BLaER1 treated with 17β-estradiol and CSF1 and Interleukin-3, amounts not matched to agents 10 nM and 100 nM (cell line): ENCODE results near the gene GNG7.
"Not testable (repeated sequence)": the region's sequence is repeated elsewhere in the genome, so short reads cannot be mapped to it uniquely, and the experiment has no call there.

Source experiments
- H3K27ac ChIP-seq, 11 experiments: shearing (Covaris generic); formaldehyde crosslinking; 2 replicates each; pipeline ENCODE4 v1.8.1; 2022
- H3K27me3 ChIP-seq, 11 experiments: shearing (Covaris generic); formaldehyde crosslinking; 2 replicates each; pipeline ENCODE4 v1.8.1; 2022
- H3K36me3 ChIP-seq, 11 experiments: shearing (Covaris generic); formaldehyde crosslinking; 2 replicates each; pipeline ENCODE4 v1.8.1; 2022
- H3K4me1 ChIP-seq, 10 experiments: shearing (Covaris generic); formaldehyde crosslinking; 2 replicates each; pipeline ENCODE4 v1.8.1; 2022
- H3K4me2 ChIP-seq, 11 experiments: shearing (Covaris generic); formaldehyde crosslinking; 2 replicates each; pipeline ENCODE4 v1.8.1; 2022
- H3K4me3 ChIP-seq, 10 experiments: shearing (Covaris generic); formaldehyde crosslinking; 2 replicates each; pipeline ENCODE4 v1.8.1; 2022
- H3K9ac ChIP-seq, 11 experiments: shearing (Covaris generic); formaldehyde crosslinking; 2 replicates each; pipeline ENCODE4 v1.8.1; 2022
- H3K9me3 ChIP-seq, 11 experiments: shearing (Covaris generic); formaldehyde crosslinking; replicated peaks in 1 of 11; 2 replicates each; pipeline ENCODE4 v1.8.1; 2022
- H4K20me1 ChIP-seq, 11 experiments: shearing (Covaris generic); formaldehyde crosslinking; 2 replicates each; pipeline ENCODE4 v1.8.1; 2022
- Cebpa-rat ChIP-seq, 11 experiments: shearing (Covaris generic); IDR thresholded peaks; 2 replicates each; pipeline ENCODE4 v1.8.1; 2022

GNG7 gene

DNA sequence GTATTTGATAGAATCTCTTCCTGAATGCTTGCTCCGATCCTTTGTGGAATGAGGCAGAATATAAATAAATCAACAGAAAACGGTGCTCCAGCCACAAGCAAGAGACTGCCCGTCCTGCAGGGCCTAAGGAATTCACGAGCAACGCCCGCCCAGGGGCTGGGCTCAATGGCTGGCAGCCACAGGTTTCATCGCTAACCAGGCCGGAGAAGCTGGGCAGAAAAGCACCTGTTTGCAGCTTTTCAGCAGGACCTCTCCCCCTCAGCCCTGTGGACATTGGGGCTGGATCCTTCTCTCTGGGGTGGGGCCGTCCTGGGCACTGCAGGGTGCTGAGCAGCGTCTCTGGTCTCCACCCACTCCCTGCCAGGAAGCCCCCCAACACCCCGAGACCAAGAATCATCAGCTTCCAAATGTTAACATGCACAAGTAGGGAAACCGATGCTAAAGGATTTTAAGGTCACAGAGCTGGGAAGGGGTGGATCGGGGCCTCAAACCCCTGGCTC lies 124.1 kb downstream of the GNG7 start:
- peaks cover 9 to 21% (median 16%) of the 10 kb centered on the region in 11 experiments for H3K9me3 ChIP-seq
- H3K9ac ChIP-seq: peak overlapping the region in 9 of 11 experiments; percentile 3 to 61 (median 28); a peak in 8 of 22 replicates
- H3K4me2 ChIP-seq: peak overlapping the region; percentile 68 to 91 (median 79)
- 0 out of 22 replicates have a peak overlapping the region, but pooled peaks of 1 of the 11 experiments have one; percentile 1 for H3K27ac ChIP-seq
- peaks cover 16 to 46% (median 35%) of the 10 kb centered on the region in 10 experiments for H3K4me1 ChIP-seq
- H3K36me3 ChIP-seq: peaks cover 0 to 41% (median 24%) of the 10 kb centered on the region in 11 experiments; a peak in 17 of 22 replicates
- H4K20me1 ChIP-seq: peaks cover 0 to 85% (median 36%) of the 10 kb centered on the region in 11 experiments; a peak in 16 of 22 replicates
- peaks cover 0 to 5% (median 0%) of the 10 kb centered on the region in 11 experiments; a peak in 2 of 22 replicates for H3K27me3 ChIP-seq
- peak overlapping the region in 1 of 10 experiments; percentile 37; a peak in 1 of 20 replicates for H3K4me3 ChIP-seq
- no peak for TF ChIP-seq Cebpa-rat (IDR thresholded peaks at IDR 0.05)

DNA sequence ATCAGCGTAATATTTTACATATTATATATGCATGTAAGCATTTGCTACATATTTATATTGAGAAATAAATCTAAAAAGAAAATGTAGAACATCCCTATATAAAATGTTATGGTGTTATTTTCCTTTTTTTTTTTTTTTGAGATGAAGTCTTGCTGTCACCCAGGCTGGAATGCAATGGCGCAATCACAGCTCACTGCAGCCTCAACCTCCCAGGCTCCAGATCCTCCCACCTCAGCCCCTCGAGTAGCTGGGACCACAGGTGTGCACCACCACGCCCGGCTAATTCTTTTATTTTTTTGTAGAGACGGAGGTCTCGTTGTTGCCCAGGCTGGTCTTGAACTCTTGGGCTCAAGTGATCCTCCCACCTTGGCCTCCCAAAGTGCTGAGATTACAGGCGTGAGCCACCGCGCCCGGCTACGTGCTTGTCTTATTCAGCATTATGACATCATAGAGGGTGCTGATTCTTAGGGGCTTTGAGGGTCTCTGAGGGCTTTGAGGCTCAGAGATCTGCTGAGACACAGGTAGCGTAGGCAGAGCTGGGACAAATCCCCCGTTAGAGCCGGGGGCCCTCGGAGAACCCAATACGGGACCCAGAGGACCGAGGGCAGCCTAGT lies 124.7 kb downstream of the GNG7 start:
- peaks cover 16 to 46% (median 35%) of the 10 kb centered on the region in 10 experiments for H3K4me1 ChIP-seq
- peaks cover 0 to 90% (median 36%) of the 10 kb centered on the region in 11 experiments; a peak in 16 of 22 replicates for H4K20me1 ChIP-seq
- no peak overlapping the region for H3K27ac ChIP-seq
- no peak overlapping the region for H3K4me3 ChIP-seq
- H3K9me3 ChIP-seq: peaks cover 3 to 15% (median 10%) of the 10 kb centered on the region in 11 experiments
- H3K9ac ChIP-seq: no peak overlapping the region
- 0 out of 22 replicates have a peak overlapping the region, but pooled peaks of 2 of the 11 experiments have one; percentile 85 to 91 for H3K4me2 ChIP-seq
- TF ChIP-seq Cebpa-rat (IDR thresholded peaks at IDR 0.05): no peak
- H3K27me3 ChIP-seq: peaks cover 0 to 5% (median 0%) of the 10 kb centered on the region in 11 experiments; a peak in 2 of 22 replicates
- peaks cover 0 to 35% (median 18%) of the 10 kb centered on the region in 11 experiments; a peak in 16 of 22 replicates for H3K36me3 ChIP-seq

DNA sequence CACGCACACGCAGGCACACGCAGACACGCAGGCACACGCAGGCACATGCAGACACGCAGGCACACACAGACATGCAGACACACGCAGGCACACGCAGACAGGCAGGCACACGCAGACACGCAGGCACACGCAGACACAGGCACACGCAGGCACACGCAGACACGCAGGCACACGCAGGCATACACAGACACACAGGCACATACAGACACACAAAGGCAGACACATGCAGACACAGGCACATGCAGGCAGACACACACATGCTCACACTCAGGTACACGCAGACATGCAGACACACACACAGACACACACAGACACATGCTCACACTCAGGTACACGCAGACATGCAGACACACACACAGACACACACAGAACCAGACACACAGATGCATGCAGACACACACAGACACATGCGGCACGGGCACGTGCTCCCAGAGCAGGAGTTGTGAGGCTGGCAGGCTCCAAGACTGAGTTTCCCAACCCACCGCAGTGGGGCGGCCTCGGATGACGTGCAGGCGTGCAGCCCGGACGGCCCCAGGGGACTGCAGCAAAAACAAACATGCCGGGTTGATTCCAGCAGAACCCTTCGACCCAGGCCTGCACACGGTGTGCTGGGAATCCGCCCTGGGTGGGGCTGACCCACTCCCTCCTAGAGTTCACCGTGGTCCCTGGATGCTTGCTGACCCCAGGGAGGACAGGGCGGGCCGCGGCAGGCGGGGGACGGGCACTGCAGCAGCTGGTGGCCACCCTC lies 126.6 kb downstream of the GNG7 start:
- Histone ChIP-seq H3K9me3 (peaks cover 0 to 12% (median 6%) of the 10 kb centered on the region in 11 experiments; a peak in 15 of 22 replicates), H3K9ac (no peak overlapping the region)
- no peak for TF ChIP-seq Cebpa-rat (IDR thresholded peaks at IDR 0.05)

DNA sequence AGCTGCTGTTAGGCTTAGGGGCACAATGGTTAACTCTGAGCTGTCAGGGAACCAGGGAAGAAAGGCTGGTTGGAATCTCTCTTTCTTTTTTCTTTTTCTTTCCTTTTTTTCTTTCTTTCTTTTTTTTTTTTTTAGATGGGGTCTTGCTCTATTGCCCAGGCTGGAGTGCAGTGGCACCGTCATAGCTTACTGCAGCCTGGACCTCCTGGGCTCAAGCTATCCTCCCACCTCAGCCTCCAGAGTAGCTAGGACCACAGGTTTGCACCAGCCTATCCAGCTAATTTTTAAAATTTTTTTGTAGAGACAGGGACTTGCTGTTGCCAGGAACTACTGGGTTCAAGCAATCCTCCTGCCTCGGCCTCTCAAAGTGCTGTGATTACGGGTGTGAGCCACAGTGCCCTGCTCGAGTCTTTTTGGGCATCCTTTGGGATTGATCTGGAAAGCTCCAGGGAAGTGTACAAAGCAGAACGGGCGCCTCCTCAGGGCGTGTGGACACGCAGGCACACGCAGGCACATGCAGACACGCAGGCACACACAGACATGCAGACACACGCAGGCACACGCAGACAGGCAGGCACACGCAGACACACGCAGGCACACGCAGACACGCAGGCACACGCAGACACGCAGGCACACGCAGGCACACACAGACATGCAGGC lies 127.4 kb downstream of the GNG7 start:
- peaks cover 0 to 99% (median 32%) of the 10 kb centered on the region in 11 experiments; a peak in 15 of 22 replicates for H4K20me1 ChIP-seq
- TF ChIP-seq Cebpa-rat (IDR thresholded peaks at IDR 0.05): no peak
- no peak overlapping the region for H3K4me2 ChIP-seq
- peaks cover 5 to 20% (median 14%) of the 10 kb centered on the region in 11 experiments for H3K9me3 ChIP-seq
- peaks cover 16 to 42% (median 32%) of the 10 kb centered on the region in 10 experiments for H3K4me1 ChIP-seq
- H3K4me3 ChIP-seq: no peak overlapping the region
- peaks cover 4 to 40% (median 14%) of the 10 kb centered on the region in 11 experiments; a peak in 17 of 22 replicates for H3K36me3 ChIP-seq
- H3K9ac ChIP-seq: no peak overlapping the region
- peaks cover 0 to 5% (median 0%) of the 10 kb centered on the region in 11 experiments; a peak in 2 of 22 replicates for H3K27me3 ChIP-seq
- H3K27ac ChIP-seq: no peak overlapping the region

More for the DNA sequence above, 126.6 kb downstream of the GNG7 start:
- Histone ChIP-seq H3K27ac (no peak overlapping the region), H3K36me3 (peaks cover 0 to 32% (median 14%) of the 10 kb centered on the region in 11 experiments; a peak in 16 of 22 replicates), H3K4me3 (no peak overlapping the region), H4K20me1 (peaks cover 0 to 100% (median 36%) of the 10 kb centered on the region in 11 experiments; a peak in 16 of 22 replicates), H3K4me1 (peaks cover 16 to 45% (median 36%) of the 10 kb centered on the region in 10 experiments), H3K4me2 (peak overlapping the region in 2 of 11 experiments; percentile 13 to 25; a peak in 4 of 22 replicates), H3K27me3 (peaks cover 0 to 5% (median 0%) of the 10 kb centered on the region in 11 experiments; a peak in 2 of 22 replicates)

DNA sequence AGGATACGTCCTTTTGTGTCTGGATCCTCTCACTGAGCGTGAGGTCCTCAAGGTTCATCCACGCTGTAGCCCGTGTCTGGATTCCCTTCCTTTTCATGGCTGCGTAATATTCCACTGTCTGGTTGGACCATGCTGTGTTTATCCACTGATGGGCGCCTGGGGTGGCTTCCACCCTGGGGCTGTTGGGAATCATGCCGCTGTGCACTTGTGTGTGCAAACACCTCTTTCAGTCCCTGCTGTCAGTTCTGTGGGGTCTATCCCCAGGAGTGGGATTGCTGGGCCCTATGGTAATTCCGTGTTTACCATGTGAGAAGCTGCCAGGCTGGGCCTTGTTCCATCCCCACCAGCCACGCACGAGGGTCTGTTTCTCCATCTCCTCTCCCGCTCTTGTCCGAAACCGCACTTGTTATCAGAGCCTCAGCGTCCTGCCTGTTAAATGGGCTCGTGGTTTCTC lies 128.0 kb downstream of the GNG7 start:
- Histone ChIP-seq H3K9me3 (peaks cover 11 to 26% (median 17%) of the 10 kb centered on the region in 11 experiments), H3K4me3 (no peak overlapping the region), H4K20me1 (peaks cover 0 to 93% (median 29%) of the 10 kb centered on the region in 11 experiments; a peak in 15 of 22 replicates), H3K9ac (no peak overlapping the region), H3K27ac (no peak overlapping the region), H3K4me1 (peaks cover 12 to 42% (median 31%) of the 10 kb centered on the region in 10 experiments), H3K27me3 (peaks cover 0 to 5% (median 0%) of the 10 kb centered on the region in 11 experiments; a peak in 2 of 22 replicates), H3K36me3 (peaks cover 5 to 41% (median 14%) of the 10 kb centered on the region in 11 experiments; a peak in 17 of 22 replicates), H3K4me2 (no peak overlapping the region)
- TF ChIP-seq Cebpa-rat (IDR thresholded peaks at IDR 0.05): no peak

DNA sequence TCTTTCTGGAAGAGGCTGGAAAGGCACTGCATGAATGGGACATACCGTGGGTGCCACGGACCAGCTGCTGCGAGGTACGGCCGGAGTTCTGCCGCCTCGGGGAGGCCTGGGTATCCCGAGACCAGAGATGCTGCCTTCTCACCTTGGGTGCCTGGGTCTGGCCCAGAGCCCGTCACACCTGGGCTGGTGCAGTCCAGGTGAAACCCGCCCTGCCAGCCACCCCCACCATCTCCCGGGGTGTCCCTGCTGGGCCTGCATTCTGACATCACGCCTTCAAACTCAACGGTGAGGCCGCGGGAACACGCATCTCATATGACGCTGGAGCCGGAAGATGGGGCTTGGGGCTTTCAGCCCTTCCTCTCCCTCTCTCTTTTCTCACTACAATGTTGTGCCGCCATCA lies 128.6 kb downstream of the GNG7 start:
- no peak for TF ChIP-seq Cebpa-rat (IDR thresholded peaks at IDR 0.05)
- no peak overlapping the region for H3K9ac ChIP-seq
- H3K4me1 ChIP-seq: peaks cover 6 to 42% (median 30%) of the 10 kb centered on the region in 10 experiments
- no peak overlapping the region for H3K4me3 ChIP-seq
- H3K27ac ChIP-seq: no peak overlapping the region
- peaks cover 0 to 90% (median 24%) of the 10 kb centered on the region in 11 experiments; a peak in 15 of 22 replicates for H4K20me1 ChIP-seq
- peaks cover 5 to 41% (median 14%) of the 10 kb centered on the region in 11 experiments; a peak in 17 of 22 replicates for H3K36me3 ChIP-seq
- H3K27me3 ChIP-seq: peaks cover 0 to 5% (median 0%) of the 10 kb centered on the region in 11 experiments; a peak in 2 of 22 replicates
- peaks cover 12 to 26% (median 17%) of the 10 kb centered on the region in 11 experiments for H3K9me3 ChIP-seq
- H3K4me2 ChIP-seq: no peak overlapping the region

DNA sequence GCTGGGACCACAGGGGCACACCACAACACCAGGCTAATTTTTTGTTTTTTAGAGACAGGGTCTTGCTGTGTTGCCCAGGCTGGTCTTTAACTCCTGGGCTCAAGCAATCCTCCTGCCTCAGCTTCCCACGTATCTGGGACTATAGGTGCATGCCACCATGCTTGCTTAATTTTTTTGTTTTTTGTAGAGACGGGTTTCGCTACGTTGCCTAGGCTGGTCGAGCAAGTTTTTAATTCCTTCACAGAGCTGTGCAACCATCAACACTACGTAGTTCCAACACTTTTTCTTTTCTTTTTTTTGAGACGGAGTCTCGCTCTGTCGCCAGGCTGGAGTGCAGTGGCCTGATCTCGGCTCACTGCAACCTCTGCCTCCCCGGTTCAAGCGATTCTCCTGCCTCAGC lies 130.3 kb downstream of the GNG7 start:
- not testable (repeated sequence) for H3K9ac ChIP-seq, H3K4me3 ChIP-seq, H3K27me3 ChIP-seq, H3K4me2 ChIP-seq, H3K27ac ChIP-seq
- peaks cover 12 to 26% (median 17%) of the 10 kb centered on the region in 11 experiments for H3K9me3 ChIP-seq
- peaks cover 0 to 93% (median 15%) of the 10 kb centered on the region in 11 experiments; a peak in 13 of 22 replicates for H4K20me1 ChIP-seq
- H3K4me1 ChIP-seq: peaks cover 10 to 48% (median 34%) of the 10 kb centered on the region in 10 experiments
- H3K36me3 ChIP-seq: peaks cover 5 to 39% (median 14%) of the 10 kb centered on the region in 11 experiments; a peak in 17 of 22 replicates
